CD4-positive, alpha-beta T cell treated with Interleukin-15 for 4 hours (primary cell): ENCODE data around the gene AGR3.

Experiments used
- DNase-seq: peaks from one replicate; pipeline ENCODE4 v3.0.0-alpha.2; 2020; ENCODE audit warnings: low spot score

AGR3 gene

DNA sequence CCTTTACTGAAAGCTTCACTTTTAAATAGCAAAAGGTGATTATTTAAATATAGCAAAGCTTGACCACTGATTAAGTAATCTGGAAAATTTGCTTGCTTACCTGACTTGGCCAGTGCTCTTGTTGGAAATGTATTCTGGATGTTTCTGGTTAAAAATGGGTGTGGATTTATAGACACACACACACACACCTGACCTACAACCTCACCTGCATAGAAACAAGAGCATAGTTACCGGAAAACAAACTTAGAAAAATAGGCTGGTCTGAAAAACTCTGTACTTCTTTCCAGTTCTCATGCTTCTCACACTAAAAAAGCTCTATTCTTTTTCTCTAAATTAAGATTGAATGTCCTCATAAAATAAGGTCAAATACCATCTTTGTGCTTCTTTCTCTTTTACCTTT is at the start of gene AGR3:
Gene AGR3, minus strand, starts transcription at position 140 of the 400 bp plus-strand sequence. CDS start 3,365 bp downstream, outside the sequence.
- no peak for DNase-seq

DNA sequence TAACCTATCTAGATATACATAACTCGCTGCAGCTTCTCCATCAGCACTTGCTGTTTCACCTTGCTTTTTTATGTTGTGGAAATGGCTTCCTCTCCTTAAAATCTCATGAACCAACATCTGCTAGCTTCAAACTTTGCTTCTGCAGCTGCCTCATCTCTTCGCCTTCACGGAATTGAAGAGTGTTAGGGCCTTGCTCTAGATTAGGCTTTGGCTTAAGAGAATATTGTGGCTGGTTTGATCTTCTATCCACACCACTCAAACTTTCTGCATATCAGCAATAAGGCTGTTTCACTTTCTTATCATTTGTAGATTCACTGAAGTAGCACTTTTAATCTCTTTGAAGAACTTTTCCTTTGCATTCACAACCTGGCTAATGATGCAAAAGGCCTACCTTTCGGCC is 49.2 kb upstream of the AGR3 start:
- DNase-seq, result no peak

DNA sequence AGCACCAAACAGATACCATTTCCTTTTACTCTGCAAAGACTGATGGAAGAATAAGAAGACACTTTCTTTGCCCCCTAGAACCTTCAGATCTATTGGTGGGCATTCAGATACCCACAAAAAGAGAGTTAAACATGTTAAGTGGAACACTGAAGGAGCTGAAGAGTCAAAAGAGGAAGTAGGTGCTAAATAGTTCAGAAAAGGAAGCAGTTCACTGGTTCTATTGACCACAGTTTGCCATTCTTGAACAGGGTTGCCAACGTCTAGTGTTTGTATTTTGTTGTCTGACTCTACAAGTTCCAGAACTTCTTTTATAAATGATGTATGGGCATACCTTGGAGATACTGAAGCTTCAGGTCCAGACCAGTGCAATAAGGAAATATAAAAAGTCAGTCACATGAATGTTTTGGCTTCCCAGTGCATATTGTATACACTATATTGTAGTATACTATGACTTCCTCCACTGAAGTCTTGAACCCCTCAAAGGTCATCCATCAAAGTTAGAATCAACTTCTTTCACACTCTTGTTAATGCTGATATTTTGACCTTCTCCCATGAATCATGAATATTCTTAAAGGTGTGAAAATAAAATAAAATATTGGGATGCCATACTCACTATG is 47.5 kb upstream of the AGR3 start:
- no peak for DNase-seq

DNA sequence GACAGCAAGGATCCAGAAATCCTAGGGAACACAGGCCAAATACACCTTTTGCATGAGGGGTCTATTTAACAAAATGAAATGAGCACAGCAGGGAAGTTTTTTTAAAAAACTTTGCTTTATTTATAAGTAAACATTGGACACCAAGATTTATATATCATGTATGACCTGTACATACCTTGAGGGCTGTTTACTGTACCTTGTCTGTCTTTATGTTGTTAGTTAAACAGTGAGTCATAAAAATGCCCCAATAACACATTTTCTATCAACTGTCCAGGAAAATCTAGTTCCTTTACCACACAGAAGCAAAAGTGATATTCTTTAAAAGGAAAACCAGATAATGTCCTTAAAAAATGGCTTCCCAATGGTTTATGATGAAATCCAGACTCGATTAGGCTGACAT is 45.1 kb upstream of the AGR3 start:
- no peak for DNase-seq

DNA sequence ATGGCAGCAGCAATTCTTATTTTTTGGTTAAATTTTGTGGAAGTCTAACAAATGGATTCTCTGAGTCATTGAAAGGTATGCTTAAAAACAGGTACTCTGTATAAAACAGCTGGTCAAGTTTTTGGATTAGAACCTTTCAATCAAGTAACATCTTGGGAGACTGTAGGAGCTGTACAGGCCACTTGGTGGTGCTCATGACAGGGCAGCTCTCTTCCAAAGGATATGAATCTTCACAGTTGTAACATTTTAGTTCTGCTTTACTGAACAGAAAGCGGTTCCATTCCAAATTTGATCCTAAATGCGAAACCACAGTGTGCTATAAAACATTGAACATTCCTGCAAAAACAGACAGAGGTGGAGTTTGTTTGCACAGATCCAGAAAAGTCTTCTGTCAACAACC is 44.5 kb upstream of the AGR3 start:
- DNase-seq, result no peak

DNA sequence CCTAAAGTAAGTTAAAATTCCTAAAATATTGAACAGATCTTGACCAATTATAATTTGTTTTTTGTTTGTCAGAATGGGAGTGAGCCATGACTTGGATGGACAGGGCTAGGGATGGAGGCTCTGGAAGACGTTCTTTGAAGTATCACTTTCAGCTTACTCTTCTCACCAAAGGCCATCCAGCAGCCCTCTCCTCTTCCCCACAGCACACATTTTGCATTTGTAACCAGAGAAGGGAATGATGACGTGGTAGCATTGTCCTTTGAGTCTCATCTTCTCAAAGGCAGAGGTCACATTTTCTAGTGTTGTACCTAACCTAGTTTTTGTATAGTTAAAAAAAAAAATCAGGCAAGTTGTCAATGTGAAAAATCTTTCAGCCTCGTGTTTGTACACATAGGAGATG is 43.8 kb upstream of the AGR3 start:
- DNase-seq, result no peak

DNA sequence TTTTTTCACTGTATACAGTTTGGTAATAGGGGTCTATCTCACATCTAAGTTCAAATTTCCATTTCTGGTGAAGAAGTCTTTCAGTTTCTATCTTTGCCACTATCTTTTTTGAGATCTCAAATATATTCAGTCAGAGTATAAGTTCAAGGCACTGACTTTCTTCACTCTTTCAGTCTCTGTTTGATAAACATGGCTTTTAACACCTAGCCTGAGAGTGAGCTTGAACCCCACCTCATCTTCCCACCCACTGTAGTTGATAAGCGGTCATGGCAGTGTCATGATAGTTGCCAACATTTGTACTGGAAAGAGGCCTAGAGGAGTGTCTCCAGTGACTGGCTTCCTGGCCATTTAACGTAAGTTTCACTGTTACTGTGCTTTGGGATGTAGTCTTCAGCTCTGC is 41.2 kb upstream of the AGR3 start:
- DNase-seq, result no peak

DNA sequence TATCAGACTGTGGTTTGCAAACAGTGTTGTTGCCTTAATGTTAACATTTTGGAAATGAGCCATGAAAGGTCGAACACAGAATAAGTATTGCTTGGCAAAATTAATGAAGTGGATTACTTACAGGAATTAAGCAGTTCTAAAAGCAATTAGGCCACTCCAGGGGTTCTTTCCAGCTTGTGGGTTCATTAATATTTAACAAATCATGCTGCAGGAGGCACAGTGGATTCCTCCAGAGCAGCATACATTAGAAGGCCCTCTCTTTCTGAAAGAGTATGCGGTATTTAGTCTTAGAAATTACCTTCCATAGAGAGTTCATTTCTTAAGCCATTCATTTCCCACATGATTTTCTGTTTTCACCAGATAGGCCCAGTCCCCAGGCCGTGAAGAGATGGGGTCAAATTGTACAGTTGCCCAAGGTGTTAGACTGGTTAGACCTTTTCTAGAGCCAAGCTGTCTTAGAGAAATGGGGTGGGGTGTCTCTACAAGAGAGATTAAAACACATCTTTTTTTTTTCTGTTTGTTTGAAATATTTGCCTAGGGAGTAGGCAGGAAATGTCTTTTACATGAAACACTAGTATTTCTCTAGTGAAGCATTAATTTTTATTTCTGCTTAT is 40.0 kb upstream of the AGR3 start:
- no peak for DNase-seq

DNA sequence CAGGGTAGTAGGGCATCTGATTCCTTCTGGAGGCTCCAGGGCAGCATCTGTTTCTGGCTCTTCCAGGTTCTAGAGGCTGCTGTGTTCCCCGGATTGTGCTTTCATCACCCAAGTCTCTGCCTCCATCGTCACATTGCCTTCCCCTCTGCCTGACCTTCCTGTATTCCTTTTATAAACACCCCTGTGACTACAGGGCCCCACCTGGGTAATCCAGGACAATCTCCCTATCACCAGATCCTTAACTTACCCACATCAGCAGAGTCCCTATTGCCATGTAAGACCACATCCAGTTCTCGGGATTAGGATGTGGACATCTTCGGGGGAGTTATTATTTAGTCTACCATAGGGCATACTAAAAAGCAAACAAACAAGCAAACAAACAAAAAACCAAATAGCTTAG is 39.4 kb upstream of the AGR3 start:
- no peak for DNase-seq

DNA sequence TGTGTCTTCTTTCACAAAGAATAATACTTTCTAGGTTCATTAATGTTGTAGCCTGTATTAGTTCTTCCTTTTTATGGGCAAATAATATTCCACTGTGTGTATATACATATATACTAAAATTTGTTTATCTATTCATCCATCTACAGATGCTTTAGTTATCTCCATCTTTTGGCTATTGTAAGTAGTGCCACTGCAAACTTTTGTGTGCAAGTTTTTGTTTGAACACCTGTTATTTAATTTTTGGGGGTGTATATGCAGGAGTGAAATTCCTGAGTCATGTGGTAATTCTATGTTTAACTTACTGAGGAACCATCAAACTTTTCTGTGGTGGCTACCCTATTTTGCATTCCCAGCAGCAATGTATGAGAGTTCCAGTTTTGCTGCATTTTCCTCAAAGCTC is 37.7 kb upstream of the AGR3 start:
- DNase-seq, result no peak

DNA sequence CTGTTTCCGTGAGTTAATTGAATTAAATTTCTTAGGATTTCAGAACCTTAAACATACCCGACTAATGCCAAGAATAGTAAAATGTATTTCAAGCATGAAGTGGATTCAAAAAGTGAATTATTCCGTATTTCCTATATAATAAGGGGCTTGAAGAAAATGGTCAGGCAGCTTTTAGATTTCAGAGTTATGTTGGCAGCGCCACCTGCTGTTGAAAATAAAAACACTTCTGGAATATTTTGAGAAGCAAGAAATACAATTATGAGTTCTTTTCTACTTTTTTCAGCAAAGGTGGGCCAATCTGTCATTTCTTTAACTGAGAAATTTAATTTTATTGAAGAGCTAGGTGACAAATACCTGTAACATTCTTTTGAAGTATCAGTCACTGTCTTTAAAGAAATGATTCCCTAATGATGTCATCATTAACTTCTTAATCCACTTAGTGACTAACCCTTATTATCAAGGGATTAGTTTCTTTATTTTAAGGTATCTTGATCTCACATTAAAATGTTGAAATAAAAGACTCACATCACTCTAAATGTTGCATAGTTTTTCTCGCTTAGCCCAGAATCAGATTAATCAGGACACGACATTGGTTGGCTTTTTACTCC is 36.6 kb upstream of the AGR3 start:
- DNase-seq, result peak; percentile 37

DNA sequence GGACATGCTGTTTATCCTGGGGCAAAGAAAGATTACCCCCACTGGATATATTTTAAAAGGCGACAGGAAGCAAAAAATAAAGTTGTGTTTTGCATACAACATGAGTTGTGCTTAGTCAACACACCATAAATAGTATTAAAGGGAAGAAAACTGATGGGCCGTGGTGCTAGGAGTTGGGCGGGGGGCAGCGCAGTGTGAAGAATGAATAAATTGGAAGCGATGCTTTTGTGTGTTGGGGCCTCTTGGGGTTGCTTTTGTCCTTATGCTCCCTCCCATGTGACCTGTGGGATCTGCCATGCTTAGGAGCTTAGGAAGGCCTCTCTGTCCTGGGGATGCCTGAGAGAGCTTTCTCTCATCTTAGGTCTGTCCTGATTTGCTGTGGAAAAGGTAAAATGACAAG is 35.0 kb upstream of the AGR3 start:
- DNase-seq, result no peak

DNA sequence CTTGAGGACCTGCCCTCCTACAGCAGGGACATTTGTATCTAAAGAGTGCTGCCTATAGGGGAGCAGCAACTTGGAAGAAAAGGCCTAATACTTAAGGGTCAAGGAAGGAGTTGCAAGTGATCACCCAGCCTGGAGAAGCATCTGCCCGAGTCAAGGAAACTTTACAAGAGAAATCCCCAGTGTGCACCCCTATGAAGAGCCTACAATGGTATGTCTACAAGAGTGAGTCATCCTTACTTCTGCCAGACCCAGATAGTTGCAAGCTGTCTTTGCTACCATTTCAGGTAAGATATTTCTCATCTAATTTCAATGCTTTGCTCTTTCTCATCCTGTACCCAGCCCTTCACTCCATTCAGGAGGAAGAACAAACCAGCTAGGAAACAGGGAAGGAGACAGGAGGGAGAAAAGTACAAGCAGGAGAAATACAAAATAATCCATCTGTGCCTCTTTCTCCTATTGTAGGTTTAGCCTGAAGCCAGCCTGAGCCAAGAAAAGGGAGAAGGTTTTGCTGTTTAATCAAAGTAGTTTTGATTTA is 34.4 kb upstream of the AGR3 start:
- no peak for DNase-seq

DNA sequence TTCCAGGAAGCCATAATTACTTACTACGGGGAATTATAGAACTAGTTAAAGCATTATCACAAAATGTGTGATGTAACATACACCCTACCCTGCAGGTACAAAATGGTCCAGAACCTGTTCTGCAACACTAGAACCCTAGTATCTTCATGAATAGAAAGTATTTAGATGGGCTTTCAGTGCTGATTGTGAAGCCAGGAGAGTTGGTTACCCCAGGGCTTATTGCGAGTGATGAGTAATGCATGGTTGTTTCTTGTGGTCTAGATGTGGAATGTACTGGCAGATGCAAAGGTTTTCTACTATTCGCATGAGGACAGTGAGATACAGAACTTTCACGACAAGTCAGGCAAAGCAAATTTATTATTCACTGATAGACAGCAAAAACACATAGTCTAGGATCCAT is 33.6 kb upstream of the AGR3 start:
- DNase-seq, result no peak

DNA sequence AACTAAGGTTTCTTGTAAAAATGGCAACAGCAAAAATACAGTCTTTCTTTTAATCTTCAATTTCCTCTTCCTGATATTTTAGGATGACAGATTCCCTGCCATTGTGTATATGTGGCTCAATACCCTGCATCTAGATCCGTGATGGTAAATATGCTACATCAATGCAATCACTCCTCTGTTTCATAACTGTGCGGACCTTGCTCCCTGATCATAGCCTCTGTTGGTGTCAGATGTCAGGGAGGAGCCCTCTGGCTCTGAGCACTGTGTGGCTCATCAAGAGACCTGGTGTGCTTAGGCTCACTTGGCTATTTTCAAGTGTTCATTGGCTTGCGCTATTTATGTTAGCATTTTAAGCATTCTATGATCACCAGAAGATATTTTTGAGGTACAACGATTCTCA is 33.0 kb upstream of the AGR3 start:
- no peak for DNase-seq

DNA sequence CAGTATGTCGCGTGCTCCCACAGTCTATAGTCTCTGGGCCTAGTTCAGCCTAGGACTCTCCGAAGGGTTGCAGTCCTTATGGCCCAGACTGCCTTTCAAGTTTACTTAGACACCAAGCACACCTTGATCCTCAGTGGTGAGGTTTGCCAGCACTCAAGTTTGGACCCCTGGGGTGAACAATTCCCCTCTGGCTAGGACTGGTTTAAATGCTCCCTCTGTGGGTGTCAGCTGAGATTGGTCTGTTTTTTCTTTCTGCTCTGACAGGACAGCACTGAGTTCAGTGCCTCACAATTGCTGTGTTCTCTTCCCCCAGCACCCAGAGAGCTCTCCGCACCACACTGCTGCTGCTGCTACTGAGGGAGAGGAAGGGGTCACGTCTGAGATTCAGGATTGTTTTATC is 31.9 kb upstream of the AGR3 start:
- no peak for DNase-seq

DNA sequence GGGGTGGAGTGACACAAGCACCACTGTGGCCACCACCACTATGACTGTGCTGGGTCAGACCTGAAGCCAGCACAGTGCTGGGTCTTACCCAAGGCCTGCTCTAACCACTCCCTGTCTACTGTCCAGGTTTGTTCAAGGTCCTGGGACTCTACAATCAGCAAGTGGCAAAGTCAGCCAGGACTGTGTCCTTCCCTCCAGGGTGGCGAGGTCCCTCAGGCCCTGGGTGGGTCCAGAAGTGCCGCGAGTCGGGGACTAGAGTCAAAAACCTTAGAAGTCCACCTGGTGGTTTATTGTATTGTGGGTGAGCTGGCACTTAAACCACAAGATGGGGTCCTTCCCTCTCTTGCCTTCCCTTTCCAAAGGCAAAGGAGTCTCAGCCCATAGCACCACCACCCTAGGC is 30.8 kb upstream of the AGR3 start:
- DNase-seq, result no peak

DNA sequence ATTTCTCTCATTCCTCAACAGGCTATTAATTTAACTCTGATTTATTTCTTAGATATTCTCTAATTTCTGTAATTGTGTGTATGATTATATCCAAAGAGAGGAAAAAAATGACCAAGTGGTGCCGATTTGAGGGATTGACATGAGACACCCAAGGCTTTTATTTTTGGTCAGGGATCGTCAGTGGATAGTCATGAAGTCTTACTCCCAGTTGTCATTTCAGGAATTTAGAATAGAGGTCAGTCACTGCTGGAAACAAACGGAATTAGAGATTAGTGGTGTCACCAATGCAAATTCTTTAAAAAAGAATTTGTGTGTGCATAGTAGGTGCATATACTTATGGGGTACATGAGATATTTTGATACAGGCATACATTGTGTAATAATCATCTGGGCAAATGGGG is 26.8 kb upstream of the AGR3 start:
- DNase-seq, result no peak

DNA sequence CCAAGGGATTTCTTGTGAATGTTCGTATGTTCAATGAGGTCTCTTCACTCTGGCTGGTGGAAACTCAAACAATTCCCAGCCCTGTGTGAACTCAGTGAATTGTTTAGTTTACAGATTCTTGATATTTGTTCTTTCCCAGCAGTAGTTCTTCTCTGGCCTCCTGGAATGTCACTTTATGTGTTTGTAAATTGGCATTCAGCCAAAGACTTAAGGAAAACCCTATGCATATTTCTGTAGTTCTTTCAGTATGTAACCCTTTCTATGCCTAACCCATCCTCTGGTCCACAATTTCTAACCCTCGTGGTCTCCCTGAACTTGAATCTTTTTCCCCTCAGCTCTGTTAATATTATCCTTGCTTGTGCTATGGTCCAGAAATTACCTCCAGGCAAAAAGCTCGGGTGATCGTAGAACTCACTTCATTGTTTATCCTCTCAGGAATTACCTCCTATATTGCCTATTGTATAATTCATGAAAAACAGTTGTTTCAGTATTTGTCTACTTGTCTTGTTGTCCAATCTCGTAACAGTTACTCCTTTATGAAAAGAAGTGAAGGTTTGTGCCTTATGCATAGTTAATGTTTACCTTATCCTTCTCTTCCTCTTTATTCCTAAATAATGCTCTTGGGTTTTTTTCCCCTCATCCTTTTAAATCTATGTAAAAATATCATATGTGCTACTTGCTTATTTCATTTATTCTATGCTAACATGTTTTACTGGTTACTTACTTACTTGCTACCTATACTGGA is 23.7 kb upstream of the AGR3 start:
- DNase-seq, result no peak

DNA sequence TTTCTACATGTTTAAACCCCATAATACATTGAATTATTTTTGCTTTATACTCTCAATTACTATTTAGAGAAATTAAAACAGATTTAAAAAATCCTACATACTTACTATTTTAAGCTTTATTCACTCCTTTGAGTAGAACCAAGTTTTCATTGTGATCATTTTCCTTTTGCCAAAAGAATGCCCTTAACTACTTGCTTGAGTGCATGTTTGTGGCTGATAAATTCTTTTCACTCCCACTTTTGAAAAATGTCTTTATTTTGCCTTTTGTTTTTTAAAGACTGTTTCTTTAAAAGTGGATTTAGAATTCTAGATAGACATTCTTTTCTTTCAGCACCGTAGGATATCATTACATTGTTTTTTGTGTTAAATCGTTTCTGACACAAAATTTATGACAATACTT is 22.3 kb upstream of the AGR3 start:
- DNase-seq, result no peak

DNA sequence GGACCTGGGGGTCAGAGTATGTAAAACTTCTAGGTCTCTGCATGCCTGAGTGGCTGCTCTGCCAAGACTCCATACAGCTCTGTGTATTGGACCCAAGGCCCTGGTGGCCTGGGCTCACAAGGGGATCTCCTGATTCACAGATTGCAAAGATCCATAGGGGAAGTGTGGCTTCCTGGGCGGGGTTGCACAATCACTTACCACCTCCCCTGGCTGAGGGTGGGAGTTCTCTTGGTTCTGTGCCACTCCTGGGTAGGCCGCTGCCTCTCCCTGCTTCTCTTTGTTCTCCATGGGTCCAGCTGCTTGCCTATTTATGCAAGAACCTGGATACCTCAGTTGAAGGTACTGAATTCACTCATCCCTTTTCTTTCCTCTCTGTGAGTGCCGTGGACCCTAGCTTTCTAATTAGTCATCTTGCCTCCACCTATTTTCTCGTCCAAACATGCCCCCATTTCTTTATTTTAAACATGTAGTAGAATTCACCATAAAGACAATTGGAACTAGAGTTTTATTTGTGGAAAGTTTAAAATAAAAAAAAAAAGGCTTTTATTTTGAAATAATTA is 18.5 kb upstream of the AGR3 start:
- DNase-seq, result no peak

DNA sequence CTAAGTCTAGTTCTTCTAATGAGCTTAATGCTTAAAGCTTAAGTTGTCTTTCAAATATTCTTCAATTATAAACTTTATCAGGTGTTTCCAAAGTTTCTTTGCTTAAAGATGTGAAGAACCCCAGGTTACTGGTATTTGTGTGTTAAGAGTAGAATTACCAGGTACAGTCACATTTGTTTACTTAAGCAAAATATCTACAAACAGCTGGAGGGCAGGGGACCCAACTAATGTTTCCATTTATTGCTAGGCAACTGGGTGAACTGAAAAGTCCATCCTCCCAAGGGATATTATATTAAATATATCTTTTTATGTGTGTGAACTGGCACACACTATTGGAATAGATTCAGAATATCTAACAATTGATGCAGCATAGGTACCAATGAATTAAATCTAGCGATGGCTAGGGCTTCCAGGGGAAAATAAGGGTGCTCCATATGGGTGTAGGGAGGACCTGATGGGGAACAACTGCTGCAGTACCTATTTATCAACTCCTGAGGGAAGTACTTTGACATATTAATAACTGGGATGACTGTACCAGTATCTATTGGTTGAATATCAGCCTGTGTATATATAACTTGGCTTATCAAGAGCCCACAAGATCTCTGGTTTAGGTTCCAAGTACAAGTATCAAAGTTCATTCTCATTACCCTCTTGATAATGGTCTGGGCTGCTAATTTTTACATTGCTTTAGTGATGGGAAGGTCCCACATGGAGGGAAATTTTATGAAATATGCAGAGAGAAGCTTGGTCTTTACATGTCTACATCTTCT is 10.3 kb upstream of the AGR3 start:
- no peak for DNase-seq
